CD4-positive, alpha-beta T cell (primary cell): ENCODE measurements around the gene PRKG1. TPM values are rescaled to one million over a fixed set of nuclear protein-coding genes. Genes with fewer than 3 reads are reported as not detected.

Experiments
- ATAC-seq: fragments of 200-7000 bp; cut with Tn5 transposase; one replicate; pipeline ENCODE4 v1.10.0; 2022; ENCODE audit warnings: mild to moderate bottlenecking; ENCODE audit not compliant: poor library complexity
- CTCF ChIA-PET: fragments of 350-600 bp; sonication (Branson Sonifier 250); formaldehyde crosslinking; loops from one replicate; lab custom pipeline; 2021; ENCODE audit warnings: antibody characterized with exemption, inconsistent platforms; lab: Charles Lee
- POLR2A ChIA-PET: fragments of 350-600 bp; sonication (Branson Sonifier 250); formaldehyde crosslinking; loops from one replicate; lab custom pipeline; 2021; ENCODE audit warnings: antibody characterized with exemption, inconsistent platforms; lab: Charles Lee
- DNase-seq, 14 experiments: peaks; one replicate each; pipeline ENCODE4 v3.0.0-alpha.2; 2013 to 2020; ENCODE audit warnings: mixed read lengths in 2 of 14
- H3K27ac ChIP-seq, 2 donors: one replicate each; pipeline versions ENCODE4 v1.5.1 to v1.7.0; 2013; ENCODE audit warnings: low read length in 2 of 2, low read depth in 1 of 2, mild to moderate bottlenecking in 1 of 2
- H3K27me3 ChIP-seq, 2 experiments: 1 replicate in 1 of 2; 2 replicates in 1 of 2; pipeline versions ENCODE4 v1.6.1 to v1.7.0; 2013; ENCODE audit warnings: low read length in 2 of 2, control low read depth in 1 of 2, mild to moderate bottlenecking in 1 of 2, moderate library complexity in 1 of 2; ENCODE audit not compliant: insufficient read depth in 2 of 2, control insufficient read depth in 1 of 2
- H3K36me3 ChIP-seq: one replicate; pipeline ENCODE4 v1.6.1; 2013; ENCODE audit warnings: low read length, control low read depth; ENCODE audit not compliant: insufficient read depth
- H3K4me1 ChIP-seq: one replicate; pipeline ENCODE4 v1.6.1; 2013; ENCODE audit warnings: low read length, control low read depth; ENCODE audit not compliant: insufficient read depth
- H3K4me3 ChIP-seq: one replicate; pipeline ENCODE4 v1.5.1; 2013; ENCODE audit warnings: mild to moderate bottlenecking, low read length, moderate library complexity
- H3K9me3 ChIP-seq, 2 experiments: 1 replicate in 1 of 2; 2 replicates in 1 of 2; pipeline versions ENCODE4 v1.6.1 to v1.7.0; 2013; ENCODE audit warnings: low read length in 2 of 2, mild to moderate bottlenecking in 2 of 2, control low read depth in 1 of 2, moderate library complexity in 1 of 2; ENCODE audit not compliant: control insufficient read depth in 1 of 2, insufficient read depth in 1 of 2
- H3K27ac Mint-ChIP-seq: one replicate; pipeline ENCODE4 v1.8.0; 2020; ENCODE audit warnings: mixed read lengths
- H3K27me3 Mint-ChIP-seq: one replicate; pipeline ENCODE4 v1.8.0; 2021; ENCODE audit warnings: mixed read lengths
- H3K36me3 Mint-ChIP-seq: one replicate; pipeline ENCODE4 v1.8.0; 2021; ENCODE audit warnings: low read depth, mixed read lengths
- H3K4me1 Mint-ChIP-seq: one replicate; pipeline ENCODE4 v1.8.0; 2021; ENCODE audit warnings: low read depth, mixed read lengths
- H3K4me3 Mint-ChIP-seq: one replicate; pipeline ENCODE4 v1.8.0; 2020; ENCODE audit warnings: mild to moderate bottlenecking, mixed read lengths
- H3K9me3 Mint-ChIP-seq: one replicate; pipeline ENCODE4 v1.8.0; 2020; ENCODE audit warnings: mixed read lengths
- CTCF ChIP-seq: fragments of 200-600 bp; IDR thresholded peaks from one replicate; pipeline ENCODE4 v1.8.0; 2022; ENCODE audit warnings: antibody characterized with exemption, mild to moderate bottlenecking
- intact Hi-C, 2 experiments: fragments of 100-400 bp; cut with DNase I in 1 of 2; cut with micrococcal nuclease in 1 of 2; formaldehyde crosslinking; loops; one replicate each; pipeline versions ENCODE4 v1.15.1 to v1.9.0; 2023 to 2025; cut with DNase I, micrococcal nuclease
- total RNA-seq, 174 experiments: library from RNA in 2 of 174; stranded (reverse) in 2 of 174; gene quantifications; one replicate each; pipeline ENCODE4 v1.2.3 and lab custom pipeline; 2021 to 2026

PRKG1 gene
- total RNA-seq, 2 experiments from 2014 or later = 0.31 TPM; not detected in 1

GRCh38 chr10:51224671-51225161 lies 150.4 kb downstream of the PRKG1 start:
- Mint-ChIP-seq H3K27me3 (no peaks in the 10 kb centered on the region), H3K9me3 (no peaks in the 10 kb centered on the region), H3K4me1 (no peaks in the 10 kb centered on the region), H3K36me3 (no peaks in the 10 kb centered on the region), H3K27ac (no peak overlapping the region), H3K4me3 (no peak overlapping the region)
- ChIA-PET CTCF (no interaction called here), POLR2A (no interaction called here)
- intact Hi-C loops = no loop called here
- TF ChIP-seq CTCF = no peak
- no peaks in the 10 kb centered on the region for H3K27me3 ChIP-seq
- H3K36me3 ChIP-seq = no peaks in the 10 kb centered on the region
- H3K27ac ChIP-seq = no peak overlapping the region
- no peak overlapping the region for H3K4me3 ChIP-seq
- ATAC-seq (no peak), DNase-seq (no peak)
- H3K9me3 ChIP-seq = no peaks in the 10 kb centered on the region
- H3K4me1 ChIP-seq = no peaks in the 10 kb centered on the region

- no peak overlapping the region for H3K4me3 ChIP-seq
- no peak for DNase-seq
- ChIA-PET CTCF (no interaction called here), POLR2A (no interaction called here)
- ATAC-seq = no peak
- H3K4me1 Mint-ChIP-seq = no peaks in the 10 kb centered on the region
- H3K4me3 Mint-ChIP-seq = no peak overlapping the region
- no peaks in the 10 kb centered on the region for H3K36me3 ChIP-seq
- TF ChIP-seq CTCF = no peak
- no peaks in the 10 kb centered on the region for H3K9me3 Mint-ChIP-seq
- H3K9me3 ChIP-seq = no peaks in the 10 kb centered on the region
- no peak overlapping the region for H3K27ac Mint-ChIP-seq
- no peak overlapping the region for H3K27ac ChIP-seq
- H3K36me3 Mint-ChIP-seq = no peaks in the 10 kb centered on the region
- H3K4me1 ChIP-seq = no peaks in the 10 kb centered on the region
- no peaks in the 10 kb centered on the region for H3K27me3 Mint-ChIP-seq
- intact Hi-C loops = no loop called here
- H3K27me3 ChIP-seq = no peaks in the 10 kb centered on the region
Measured at GRCh38 chr10:51227897-51228713, 153.8 kb downstream of the PRKG1 start.

GRCh38 chr10:51228714-51229100 lies 154.4 kb downstream of the PRKG1 start:
- Mint-ChIP-seq H3K4me1 (no peaks in the 10 kb centered on the region), H3K9me3 (no peaks in the 10 kb centered on the region), H3K27me3 (no peaks in the 10 kb centered on the region), H3K4me3 (no peak overlapping the region), H3K27ac (no peak overlapping the region), H3K36me3 (no peaks in the 10 kb centered on the region)
- ChIA-PET CTCF (no interaction called here), POLR2A (no interaction called here)
- H3K27ac ChIP-seq = no peak overlapping the region
- H3K27me3 ChIP-seq = no peaks in the 10 kb centered on the region
- no peak for TF ChIP-seq CTCF
- no peaks in the 10 kb centered on the region for H3K9me3 ChIP-seq
- no peak for ATAC-seq
- H3K4me1 ChIP-seq = no peaks in the 10 kb centered on the region
- intact Hi-C loops = no loop called here
- no peaks in the 10 kb centered on the region for H3K36me3 ChIP-seq
- no peak for DNase-seq
- no peak overlapping the region for H3K4me3 ChIP-seq
